Mononuclear cell (primary cell): ENCODE measurements around the gene DOCK3. TPM values are rescaled to one million over a fixed set of nuclear protein-coding genes. Genes with fewer than 3 reads are reported as not detected.

Experiments
- H3K27me3 ChIP-seq: 2 replicates; pipeline ENCODE4 v1.6.0; 2011; ENCODE audit warnings: low read length, control low read depth; ENCODE audit not compliant: insufficient read depth
- H3K4me1 ChIP-seq: 2 replicates; pipeline ENCODE4 v1.5.1; 2011; ENCODE audit warnings: mild to moderate bottlenecking, low read length, control low read depth; ENCODE audit not compliant: insufficient read depth
- H3K4me3 ChIP-seq: 2 replicates; pipeline ENCODE4 v1.5.1; 2011; ENCODE audit warnings: mild to moderate bottlenecking, low read length, moderate library complexity
- H3K9me3 ChIP-seq: 2 replicates; pipeline ENCODE4 v1.5.1; 2011; ENCODE audit warnings: low read depth, mild to moderate bottlenecking, control low read depth, low read length
- total RNA-seq: library from RNA; depleted of rRNA; stranded (reverse); fragments of >200 nt; gene quantifications from one replicate; pipeline ENCODE4 v1.2.3, GENCODE V29; 2012

The DOCK3 gene
- total RNA-seq, 1 donor = 1.0 TPM

GRCh38 chr3:51393134-51393495, 718.4 kb downstream of the DOCK3 start:
- no peaks in the 10 kb centered on the region for H3K27me3 ChIP-seq
- no peaks in the 10 kb centered on the region for H3K9me3 ChIP-seq
- peaks cover 62% of the 10 kb centered on the region for H3K4me1 ChIP-seq
- no peak overlapping the region for H3K4me3 ChIP-seq

- Histone ChIP-seq H3K27me3 (no peaks in the 10 kb centered on the region), H3K4me3 (no peak overlapping the region), H3K9me3 (no peaks in the 10 kb centered on the region), H3K4me1 (peaks cover 58% of the 10 kb centered on the region)
Observed at GRCh38 chr3:51393564-51393963, 718.8 kb downstream of the DOCK3 start.

GRCh38 chr3:51394541-51394940, 719.8 kb downstream of the DOCK3 start:
- Histone ChIP-seq H3K4me3 (no peak overlapping the region), H3K4me1 (peaks cover 50% of the 10 kb centered on the region), H3K27me3 (no peaks in the 10 kb centered on the region), H3K9me3 (no peaks in the 10 kb centered on the region)

- Histone ChIP-seq H3K27me3 (no peaks in the 10 kb centered on the region), H3K4me1 (peaks cover 50% of the 10 kb centered on the region), H3K4me3 (no peak overlapping the region), H3K9me3 (no peaks in the 10 kb centered on the region)
Observed at GRCh38 chr3:51395493-51396213, 720.9 kb downstream of the DOCK3 start.

- H3K4me1 ChIP-seq = peaks cover 52% of the 10 kb centered on the region
- H3K4me3 ChIP-seq = no peak overlapping the region
- no peaks in the 10 kb centered on the region for H3K9me3 ChIP-seq
- no peaks in the 10 kb centered on the region for H3K27me3 ChIP-seq
Observed at GRCh38 chr3:51396401-51396800, 721.7 kb downstream of the DOCK3 start.

- Histone ChIP-seq H3K27me3 (no peaks in the 10 kb centered on the region), H3K4me3 (no peak overlapping the region), H3K4me1 (peaks cover 52% of the 10 kb centered on the region), H3K9me3 (no peaks in the 10 kb centered on the region)
Observed at GRCh38 chr3:51397392-51397791, 722.7 kb downstream of the DOCK3 start.

GRCh38 chr3:51398595-51399310, 724.0 kb downstream of the DOCK3 start:
- peaks cover 50% of the 10 kb centered on the region for H3K4me1 ChIP-seq
- H3K4me3 ChIP-seq = no peak overlapping the region
- H3K9me3 ChIP-seq = no peaks in the 10 kb centered on the region
- no peaks in the 10 kb centered on the region for H3K27me3 ChIP-seq

- H3K9me3 ChIP-seq = no peaks in the 10 kb centered on the region
- H3K27me3 ChIP-seq = no peaks in the 10 kb centered on the region
- H3K4me3 ChIP-seq = no peak overlapping the region
- H3K4me1 ChIP-seq = peaks cover 40% of the 10 kb centered on the region
Observed at GRCh38 chr3:51400166-51400565, 725.4 kb downstream of the DOCK3 start.

- Histone ChIP-seq H3K9me3 (no peaks in the 10 kb centered on the region), H3K4me3 (no peak overlapping the region), H3K4me1 (peaks cover 34% of the 10 kb centered on the region), H3K27me3 (no peaks in the 10 kb centered on the region)
Observed at GRCh38 chr3:51401735-51402134, 727.0 kb downstream of the DOCK3 start.

- no peaks in the 10 kb centered on the region for H3K27me3 ChIP-seq
- peaks cover 34% of the 10 kb centered on the region for H3K4me1 ChIP-seq
- no peaks in the 10 kb centered on the region for H3K9me3 ChIP-seq
- H3K4me3 ChIP-seq = no peak overlapping the region
Observed at GRCh38 chr3:51403675-51404074, 728.9 kb downstream of the DOCK3 start.

- Histone ChIP-seq H3K4me1 (peaks cover 4% of the 10 kb centered on the region), H3K9me3 (no peaks in the 10 kb centered on the region), H3K4me3 (no peak overlapping the region), H3K27me3 (no peaks in the 10 kb centered on the region)
Observed at GRCh38 chr3:51408021-51408420, 733.3 kb downstream of the DOCK3 start.

- Histone ChIP-seq H3K4me1 (no peaks in the 10 kb centered on the region), H3K9me3 (no peaks in the 10 kb centered on the region), H3K27me3 (no peaks in the 10 kb centered on the region), H3K4me3 (no peak overlapping the region)
Observed at GRCh38 chr3:51408813-51409212, 734.1 kb downstream of the DOCK3 start.

GRCh38 chr3:51422211-51422610, 747.5 kb downstream of the DOCK3 start:
- Histone ChIP-seq H3K9me3 (no peaks in the 10 kb centered on the region), H3K27me3 (no peaks in the 10 kb centered on the region), H3K4me3 (no peak overlapping the region), H3K4me1 (no peaks in the 10 kb centered on the region)

GRCh38 chr3:51426921-51427320, 752.2 kb downstream of the DOCK3 start:
- H3K4me3 ChIP-seq = no peak overlapping the region
- no peaks in the 10 kb centered on the region for H3K4me1 ChIP-seq
- H3K9me3 ChIP-seq = no peaks in the 10 kb centered on the region
- H3K27me3 ChIP-seq = no peaks in the 10 kb centered on the region

- Histone ChIP-seq H3K4me1 (no peaks in the 10 kb centered on the region), H3K4me3 (no peak overlapping the region), H3K27me3 (no peaks in the 10 kb centered on the region), H3K9me3 (no peaks in the 10 kb centered on the region)
Observed at GRCh38 chr3:51429138-51429537, 754.4 kb downstream of the DOCK3 start.
